T-helper 2 cell (primary cell): Measurements from ENCODE around the gene VDR.
A peak's percentile ranks its signal among the peaks of the same experiment; 100 is the strongest.
"Not testable (repeated sequence)": the region's sequence is repeated elsewhere in the genome, so short reads cannot be mapped to it uniquely, and the experiment has no call there.

Source experiments
- DNase-seq, 5 experiments: peaks; one replicate each; pipeline versions ENCODE4 v3.0.0 to v3.0.0-alpha.2; 2012 to 2022

Gene VDR

DNA sequence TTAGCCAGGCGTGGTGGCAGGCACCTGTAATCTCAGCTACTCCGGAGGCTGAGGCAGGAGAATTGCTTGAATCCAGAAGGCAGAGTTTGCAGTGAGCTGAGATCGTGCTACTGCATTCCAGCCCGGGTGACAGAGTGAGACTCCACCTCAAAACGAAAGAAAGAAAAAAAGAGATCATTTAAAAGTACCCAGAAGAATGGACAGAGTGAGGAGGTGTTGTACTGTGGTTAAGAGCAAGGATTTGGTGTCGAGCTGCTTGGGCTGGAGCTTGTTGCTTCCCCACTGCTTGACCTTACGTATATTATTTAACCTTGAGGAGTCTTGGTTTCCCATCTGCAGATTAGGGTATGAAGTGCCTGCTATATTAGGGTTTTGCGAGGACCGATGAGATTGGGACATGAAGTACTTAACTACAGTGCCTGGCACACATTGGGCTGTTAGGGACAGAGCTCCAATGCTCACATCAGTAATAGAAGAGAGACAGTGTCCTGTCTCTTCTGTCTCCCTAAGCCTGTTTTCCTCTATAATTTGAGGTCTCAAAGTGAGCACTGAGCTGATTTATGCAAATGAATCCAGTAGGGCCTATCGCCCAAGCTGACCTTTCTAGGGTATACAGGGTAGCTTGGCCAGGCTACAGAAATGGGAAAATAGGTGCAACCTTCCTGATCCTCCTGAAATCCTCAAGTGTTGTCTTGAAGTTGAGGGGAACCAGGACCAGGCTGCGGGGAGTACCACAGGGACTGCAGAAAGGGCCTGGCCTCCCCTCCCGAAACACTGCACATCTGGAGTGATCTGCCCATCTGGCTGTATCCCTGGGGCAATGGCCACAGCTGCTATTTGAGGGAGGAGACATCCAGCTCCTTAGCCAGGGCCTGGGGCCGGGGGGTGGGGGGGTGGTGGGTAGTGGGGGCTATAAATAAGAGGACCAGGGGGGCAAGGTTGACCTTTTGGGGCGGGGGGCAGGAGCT lies 76.5 kb downstream of the VDR start:
- DNase-seq, result no peak

DNA sequence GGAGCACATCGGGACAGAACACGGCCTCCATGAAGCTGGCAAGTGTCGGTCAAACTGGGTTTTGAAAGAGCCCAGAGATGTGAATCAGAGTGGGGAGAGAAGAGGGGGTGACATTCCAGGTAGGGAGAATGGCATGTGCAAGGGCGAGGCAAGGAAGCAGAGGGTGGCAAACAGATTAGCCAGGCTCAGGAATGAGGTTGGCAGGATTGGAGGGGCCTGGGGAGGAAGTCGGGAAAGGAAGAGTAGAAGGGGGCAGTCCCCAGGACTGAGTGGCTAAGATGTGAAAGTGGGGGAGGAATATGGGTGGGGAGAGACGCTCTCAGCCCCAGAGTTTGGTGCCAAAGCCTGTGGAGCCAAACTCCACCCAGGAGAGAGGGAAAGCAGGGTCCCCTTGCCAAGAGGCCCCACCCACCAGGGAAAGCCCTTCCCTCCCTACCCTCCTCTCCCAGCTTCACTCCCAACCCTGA lies 79.6 kb downstream of the VDR start:
- DNase-seq, result no peak

DNA sequence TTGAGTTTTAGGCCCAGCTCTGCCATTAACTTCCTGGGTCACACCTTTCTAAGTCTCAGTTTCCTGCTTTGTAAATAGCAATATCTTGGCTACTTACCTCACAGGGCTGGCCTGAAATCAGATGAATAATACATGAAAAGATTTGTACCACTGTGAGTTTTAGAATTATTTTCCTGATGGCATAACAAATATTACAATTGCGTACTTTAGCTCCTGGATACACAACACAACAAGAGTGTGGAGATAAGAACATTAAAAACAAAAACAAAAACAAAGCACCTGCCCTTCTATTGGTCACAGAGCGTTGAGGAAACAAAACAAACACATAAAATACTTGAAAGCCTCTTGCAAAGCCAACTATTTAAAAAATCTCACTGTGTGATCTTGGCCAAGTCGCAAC lies 80.2 kb downstream of the VDR start:
- peak in 1 of 5 experiments; percentile 39 for DNase-seq

GRCh38 chr12:47824198-47824597 lies 80.6 kb downstream of the VDR start:
- peak in 3 of 5 experiments; percentile 19 to 77 (median 71) for DNase-seq

- DNase-seq, result no peak
These were observed 81.2 kb downstream of the VDR start for GRCh38 chr12:47823422-47824086.

DNA sequence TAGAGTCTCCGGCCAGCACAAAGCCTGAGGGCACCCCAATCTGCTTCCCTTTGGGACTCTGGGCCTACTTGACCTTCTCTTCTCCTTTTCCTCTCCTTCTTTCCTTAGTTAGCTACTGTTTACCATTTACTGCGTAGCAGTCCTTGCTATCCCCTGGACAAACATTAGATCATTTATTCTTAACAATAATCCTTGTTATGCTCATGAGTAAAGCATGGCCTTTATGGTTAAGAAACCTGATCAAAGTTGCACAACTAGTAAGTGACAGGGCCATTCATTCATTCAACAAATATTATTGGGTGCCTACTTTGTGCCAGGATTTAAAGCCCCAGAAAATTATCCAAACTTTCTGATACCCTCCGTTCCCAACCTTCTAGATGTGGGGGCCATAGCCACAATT lies 81.9 kb downstream of the VDR start:
- no peak for DNase-seq

DNA sequence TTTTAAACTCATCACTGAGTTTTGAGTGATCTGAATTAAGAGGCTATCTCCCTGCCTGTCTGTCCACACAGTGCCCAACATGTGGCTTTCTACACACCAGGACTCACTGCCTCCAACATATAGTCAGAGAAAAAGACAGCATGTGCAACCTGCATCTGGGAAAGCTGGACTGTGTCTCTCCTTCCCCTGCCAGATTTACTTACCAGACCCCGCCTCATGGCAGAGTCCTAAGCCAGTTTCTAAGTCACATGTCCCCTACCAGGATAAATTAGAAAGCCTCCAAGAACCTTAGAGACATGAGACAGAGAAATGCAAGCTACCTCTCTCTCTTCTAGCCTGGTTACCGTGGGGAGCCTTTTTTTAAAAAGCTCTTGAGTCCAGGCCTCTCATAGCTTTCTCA lies 82.4 kb downstream of the VDR start:
- DNase-seq, result no peak

DNA sequence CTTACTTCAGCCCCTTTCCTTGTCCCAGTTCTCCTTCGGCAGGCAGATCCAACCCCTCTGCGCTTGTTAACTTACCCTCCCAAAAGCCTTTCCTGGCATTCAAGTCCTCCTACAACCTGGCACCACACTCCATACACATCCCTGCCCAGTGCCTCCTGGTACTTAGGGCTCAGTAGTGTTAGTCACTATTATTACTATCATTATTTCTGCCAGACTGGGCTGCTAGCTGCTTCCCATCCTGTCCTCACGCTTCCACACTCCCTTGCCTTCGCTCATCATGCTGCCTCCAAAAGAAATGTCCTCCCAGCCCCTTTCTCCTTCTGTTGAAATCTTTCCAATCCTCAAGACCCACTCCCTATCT lies 83.5 kb downstream of the VDR start:
- no peak for DNase-seq

DNA sequence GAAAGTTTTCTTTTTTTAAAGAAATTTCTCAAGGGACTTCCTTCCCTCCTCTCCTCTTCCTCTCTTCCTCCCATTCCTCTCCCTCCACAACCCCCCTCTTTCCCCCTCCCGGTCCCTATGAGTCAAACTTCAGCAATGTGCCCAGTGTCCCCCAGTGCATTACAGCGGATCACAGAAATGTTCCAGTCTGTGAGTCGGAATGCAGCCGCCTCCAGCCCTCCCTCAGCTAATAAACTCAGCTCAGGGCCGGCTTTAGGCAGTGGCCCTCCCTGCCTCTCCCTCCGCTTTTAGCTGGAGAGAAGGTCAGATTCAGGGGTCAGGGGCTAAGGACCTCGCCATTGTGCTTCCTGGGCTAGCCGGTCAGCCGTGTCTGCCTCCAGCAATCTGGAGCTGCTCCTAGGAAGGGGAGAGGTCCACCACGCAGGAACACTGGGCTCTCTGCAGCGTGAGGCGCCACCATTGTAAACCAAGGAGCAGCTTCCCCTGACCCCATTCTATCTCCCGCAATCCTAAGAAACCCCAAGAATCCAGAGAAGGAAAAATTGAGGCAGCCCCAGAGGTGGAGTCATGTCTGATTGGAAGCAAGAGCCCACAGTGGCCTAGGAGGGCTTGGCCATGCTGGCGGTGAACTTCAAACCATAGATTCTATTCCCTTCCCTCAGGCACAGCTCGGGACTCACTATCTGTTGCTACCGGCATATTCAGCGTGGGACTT lies 84.0 kb downstream of the VDR start:
- no peak for DNase-seq

DNA sequence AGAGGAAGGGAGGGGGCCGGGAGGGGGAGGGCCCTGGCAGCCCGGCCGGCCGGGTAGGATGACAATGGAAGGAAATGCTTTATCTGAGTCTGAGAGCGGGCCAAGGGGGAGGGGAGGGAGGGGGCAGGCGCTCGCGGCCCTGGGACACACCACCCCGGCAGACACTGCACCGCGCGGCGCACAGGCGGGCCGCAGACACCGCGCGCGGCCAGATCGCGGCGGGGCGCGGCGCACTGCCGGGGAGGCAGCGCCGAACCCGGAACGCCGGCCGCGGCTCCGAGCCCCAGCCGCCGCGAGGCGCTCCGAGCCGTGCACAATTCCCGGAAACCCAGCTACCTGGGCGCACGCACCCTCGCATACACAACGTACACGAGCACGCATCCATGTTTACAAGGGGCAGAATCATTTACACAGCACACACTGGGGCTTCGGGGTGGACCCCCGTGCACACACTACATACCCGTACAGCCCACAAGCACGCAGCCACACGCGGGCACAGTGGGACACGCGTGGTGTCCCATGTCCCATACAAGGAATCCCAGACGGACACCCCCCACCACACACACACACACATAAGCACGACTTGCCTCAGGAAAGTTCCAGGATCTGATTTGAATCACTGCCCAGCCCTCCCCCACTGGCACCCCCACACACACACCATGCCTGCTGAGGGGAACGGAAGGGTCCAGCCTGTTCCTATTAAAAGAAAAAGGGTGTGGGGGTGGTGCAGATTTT lies 84.7 kb downstream of the VDR start, which contains the start of gene HDAC7:
Gene HDAC7 (minus strand): TSS at position 8 of the 735 bp plus-strand sequence. CDS start 118 bp downstream, outside the sequence.
- DNase-seq, result peak; percentile 47 to 89 (median 64)

GRCh38 chr12:47819138-47819895 lies 85.5 kb downstream of the VDR start:
- peak in 3 of 5 experiments; percentile 16 to 60 (median 31) for DNase-seq

DNA sequence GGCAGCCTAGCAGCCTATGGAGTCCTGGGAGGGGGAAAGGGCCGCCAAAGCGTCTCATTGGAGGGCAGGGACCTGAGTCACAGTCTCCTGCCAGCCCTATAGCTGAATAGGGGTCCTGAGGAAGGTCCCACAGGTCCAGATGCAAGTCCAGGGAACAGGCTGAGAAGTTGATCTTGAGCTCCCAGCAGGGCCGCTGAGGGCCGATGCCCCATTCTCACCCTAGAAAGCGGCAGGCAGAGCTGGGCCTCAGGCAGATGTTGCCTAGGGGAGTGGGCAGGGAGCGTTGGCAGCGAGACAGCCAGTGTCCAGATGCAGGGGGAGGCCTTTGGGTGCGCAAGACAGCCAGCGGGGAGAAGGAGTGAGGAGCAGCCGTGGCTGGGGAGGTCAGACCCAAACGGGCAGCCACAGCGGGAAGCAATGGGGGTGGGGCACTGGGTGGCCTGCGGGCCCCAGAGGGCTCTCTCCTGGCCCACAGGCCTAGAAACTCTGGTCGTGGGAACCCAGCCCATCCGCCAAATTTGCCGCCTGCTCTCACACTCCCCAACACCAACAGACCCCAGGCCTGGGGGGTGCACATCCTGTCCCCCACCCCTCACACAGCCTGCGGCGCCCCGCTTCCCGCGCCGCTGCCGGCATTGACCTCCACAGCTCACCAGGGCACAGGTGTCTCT lies 86.2 kb downstream of the VDR start:
- DNase-seq, result peak in 3 of 5 experiments; percentile 17 to 67 (median 55)

DNA sequence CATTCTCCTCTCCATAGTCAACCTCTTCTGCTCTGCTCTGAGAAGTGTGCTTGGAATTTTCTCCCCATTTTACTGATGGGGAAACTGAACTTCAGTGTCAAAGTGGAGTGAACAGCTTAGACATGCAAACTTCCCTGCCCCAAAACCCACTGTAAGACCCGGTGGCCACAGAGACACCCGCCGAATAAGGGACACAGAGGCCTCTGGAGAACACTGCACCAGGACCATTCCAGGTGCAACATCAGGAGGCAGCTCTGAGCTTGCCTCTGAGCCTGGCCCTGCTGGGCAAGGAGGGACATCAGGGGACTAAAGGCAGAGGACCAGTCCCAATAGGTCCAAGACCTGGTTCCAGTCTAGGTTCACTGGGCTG lies 86.8 kb downstream of the VDR start:
- no peak for DNase-seq

GRCh38 chr12:47817272-47818006 lies 87.4 kb downstream of the VDR start:
- peak in 2 of 5 experiments; percentile 19 to 35 for DNase-seq

DNA sequence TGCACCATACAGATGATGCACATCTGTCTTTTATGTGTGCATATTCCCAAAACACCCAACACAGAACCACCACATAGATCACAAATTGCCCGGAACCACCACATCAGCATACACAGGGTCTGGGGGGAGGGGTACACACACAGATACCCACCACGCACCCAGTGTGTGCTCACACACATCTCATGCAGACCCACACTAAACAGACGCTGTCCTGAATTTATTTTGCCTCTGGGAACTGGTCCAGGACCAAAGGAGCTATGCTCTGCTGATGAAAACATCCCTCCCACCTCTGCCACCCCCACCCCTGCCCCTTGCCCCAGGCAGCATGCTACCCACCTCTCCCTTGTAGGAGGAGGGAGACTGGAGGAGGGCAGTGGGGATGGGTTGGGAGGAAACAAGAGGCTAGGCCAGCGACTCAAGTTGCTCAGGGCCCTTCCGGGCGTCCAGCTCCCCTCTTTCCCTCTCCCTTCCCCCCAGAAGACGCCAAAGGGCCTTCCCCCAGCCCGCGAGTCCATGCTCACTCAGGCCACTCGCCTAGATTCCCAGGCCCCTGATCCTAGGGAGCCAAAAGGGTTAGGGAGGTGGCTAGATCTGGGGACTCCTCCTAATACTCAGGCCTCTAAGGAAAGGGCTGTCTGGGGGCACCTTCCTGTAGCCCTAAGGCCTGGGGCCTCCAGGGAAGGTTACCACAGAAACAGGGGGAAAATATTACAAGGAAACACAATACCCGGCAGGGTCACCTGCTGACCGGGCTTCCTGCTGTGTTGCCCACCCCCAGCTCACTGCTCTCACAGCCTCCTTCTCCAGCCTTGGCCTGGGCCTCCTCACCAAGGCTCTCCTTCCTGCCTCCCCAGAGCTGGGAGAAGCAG lies 88.2 kb downstream of the VDR start:
- no peak for DNase-seq

GRCh38 chr12:47815447-47815846 lies 89.3 kb downstream of the VDR start:
- DNase-seq, result not testable (repeated sequence)

DNA sequence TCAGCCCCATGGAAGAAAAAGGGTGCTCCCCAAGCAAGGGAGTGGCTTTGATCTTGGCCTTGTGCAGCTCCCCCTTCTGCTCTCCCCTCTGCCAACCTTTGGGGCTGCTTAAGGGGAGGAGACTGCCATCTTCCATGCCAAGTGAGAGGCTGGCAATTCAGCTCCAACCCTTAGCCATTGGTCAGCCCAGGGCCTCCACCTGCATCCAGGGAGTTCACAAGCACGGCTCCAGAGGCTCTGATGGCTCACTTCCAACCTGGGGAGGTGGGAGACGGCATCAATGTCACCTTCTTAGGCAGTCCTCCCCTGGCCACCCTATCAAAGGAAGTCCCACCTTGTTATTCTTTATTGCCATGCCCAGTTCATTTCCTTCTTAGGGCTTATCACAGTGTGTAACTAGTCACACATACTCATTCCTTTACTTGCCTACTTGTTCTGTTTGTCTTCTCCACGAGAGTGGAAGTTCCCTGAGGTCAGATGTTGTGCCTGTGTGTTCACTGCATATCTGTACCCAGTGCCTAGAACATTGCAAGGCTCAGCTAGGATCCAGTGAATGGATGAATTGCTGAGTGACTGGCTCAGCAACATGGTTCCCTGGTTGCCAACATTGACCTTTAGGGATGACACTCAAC lies 90.1 kb downstream of the VDR start:
- DNase-seq, result peak in 1 of 5 experiments; percentile 75

DNA sequence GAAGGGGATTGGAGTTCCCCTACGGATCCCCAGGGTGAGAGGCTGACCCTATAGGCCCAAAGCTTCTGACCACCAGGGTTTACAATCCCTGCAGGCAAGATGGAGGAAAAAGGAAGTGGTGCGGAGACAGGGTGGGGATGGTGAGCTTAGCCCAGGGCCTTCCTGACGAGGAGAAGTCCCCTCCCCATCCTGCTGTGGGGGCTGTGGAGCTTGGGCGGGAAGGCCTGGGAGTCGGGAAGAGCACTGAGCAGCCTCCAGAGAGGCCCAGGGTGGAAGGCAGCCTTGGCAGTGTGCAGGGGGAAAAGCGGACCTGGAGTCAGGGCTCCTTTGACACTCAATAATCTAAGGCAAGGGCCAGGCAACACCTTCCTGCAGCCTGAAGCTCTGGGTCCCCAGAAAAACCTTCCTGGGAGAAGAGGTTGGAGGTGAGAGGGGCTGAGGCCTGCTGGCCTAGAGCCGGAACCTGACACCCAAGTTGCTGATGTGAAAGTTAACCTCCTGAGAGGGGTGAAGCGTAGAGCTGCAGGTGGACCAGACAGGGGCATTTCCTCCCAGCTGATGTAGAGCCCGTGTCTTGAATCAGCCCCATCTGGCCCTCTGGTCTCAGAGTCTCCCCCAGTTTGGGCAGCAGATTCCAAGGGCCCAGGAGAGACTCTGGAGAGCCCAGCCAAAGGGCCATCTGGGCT lies 91.1 kb downstream of the VDR start:
- DNase-seq, result peak in 2 of 5 experiments; percentile 15 to 70
